Gastrocnemius medialis (tissue), 4 donors: Measurements from ENCODE around the gene RAD21L1. TPM values are rescaled to one million over a fixed set of nuclear protein-coding genes. Genes with fewer than 3 reads are reported as not detected.
A peak's percentile ranks its signal among the peaks of the same experiment; 100 is the strongest.

ENCODE experiments used
- ATAC-seq, 2 donors: fragments of 150-250 bp; one replicate each; pipeline ENCODE4 v1.9.1; 2016
- DNase-seq, 2 donors: peaks; one replicate each; pipeline ENCODE4 v3.0.0-alpha.2; 2019
- H3K27ac ChIP-seq, 4 donors: fragments of 200-600 bp; sonication (generic); 1 replicate in 1 of 4; 2 replicates in 3 of 4; pipeline ENCODE4 v1.5.1; 2016 to 2018; ENCODE audit warnings: mild to moderate bottlenecking in 2 of 4, moderate library complexity in 1 of 4
- H3K27me3 ChIP-seq, 3 donors: fragments of 200-600 bp; sonication (generic) in 2 of 3; 1 replicate in 1 of 3; 2 replicates in 2 of 3; pipeline versions ENCODE4 v1.5.1 to v1.6.0; 2016 to 2019; ENCODE audit warnings: mild to moderate bottlenecking in 1 of 3, moderate library complexity in 1 of 3
- H3K36me3 ChIP-seq, 2 donors: fragments of 200-600 bp; sonication (generic) in 1 of 2; one replicate each; pipeline ENCODE4 v1.5.1; 2017 to 2018
- H3K4me1 ChIP-seq, 2 donors: fragments of 200-600 bp; sonication (generic) in 1 of 2; one replicate each; pipeline ENCODE4 v1.5.1; 2016 to 2017; ENCODE audit warnings: mild to moderate bottlenecking in 2 of 2
- H3K4me3 ChIP-seq, 4 donors: fragments of 200-600 bp; sonication (generic) in 3 of 4; 1 replicate in 1 of 4; 2 replicates in 3 of 4; pipeline ENCODE4 v1.5.1; 2016 to 2019; ENCODE audit warnings: mild to moderate bottlenecking in 2 of 4
- H3K9me3 ChIP-seq, 3 donors: fragments of 200-600 bp; sonication (generic) in 2 of 3; 1 replicate in 1 of 3; 2 replicates in 2 of 3; pipeline ENCODE4 v1.5.1; 2016 to 2019
- CTCF ChIP-seq, 5 experiments: fragments of 450-650 bp in 3 of 5; fragments of 200-600 bp in 2 of 5; sonication (generic) in 2 of 5; IDR thresholded peaks in 4 of 5; conservative IDR thresholded peaks in 1 of 5; 1 replicate in 4 of 5; 2 replicates in 1 of 5; pipeline ENCODE4 v1.5.1; 2016 to 2019; ENCODE audit warnings: antibody characterized with exemption in 5 of 5, mild to moderate bottlenecking in 3 of 5, moderate library complexity in 3 of 5
- POLR2A ChIP-seq, 2 donors: fragments of 450-650 bp; IDR thresholded peaks; one replicate each; pipeline ENCODE4 v1.6.1; 2017; ENCODE audit warnings: antibody characterized with exemption in 2 of 2, mild to moderate bottlenecking in 2 of 2, moderate library complexity in 2 of 2
- in situ Hi-C, 4 donors: fragments of 200-750 bp; cut with MboI; loops; one replicate each; pipeline versions ENCODE4 v1.15.0 to v1.8.0; 2017; ENCODE audit warnings: low sequenced_read_pairs in 4 of 4
- intact Hi-C: fragments of 100-400 bp; cut with DNase I; formaldehyde crosslinking; loops from one replicate; pipeline ENCODE4 v1.15.1; 2023; ENCODE audit warnings: low total_unique reads
- total RNA-seq, 4 donors: library from RNA; depleted of rRNA; stranded (reverse); fragments of >200 nt; gene quantifications; one replicate each; pipeline versions ENCODE4 v1.1.0 to v1.2.3, GENCODE V29; 2016

The RAD21L1 gene
- under 1 TPM in 1 of 4 donors, not detected in 3; 0.18 TPM for total RNA-seq

- TF ChIP-seq CTCF (IDR thresholded peaks at IDR 0.05 in 4 of 5, conservative IDR thresholded peaks at IDR 0.05 in 1 of 5) (no peak), POLR2A (IDR thresholded peaks at IDR 0.05) (peak in 1 of 2 donors; percentile 33)
- in situ Hi-C loops = no loop called here
- ATAC-seq = peak; percentile 83 to 88
- Histone ChIP-seq H3K9me3 (no peaks in the 10 kb centered on the region), H3K27ac (peak within 1 kb of the TSS in 3 of 4 donors; percentile 38 to 58 (median 49)), H3K4me3 (peak within 1 kb of the TSS; percentile 59 to 89 (median 68)), H3K4me1 (peaks cover 0 to 11% of the 10 kb centered on the region in 2 donors), H3K36me3 (no peaks in the 10 kb centered on the region), H3K27me3 (peaks cover 9 to 32% (median 16%) of the 10 kb centered on the region in 3 donors)
- DNase-seq = peak; percentile 58 to 68
- intact Hi-C loops = loop anchor here (5.0 kb wide), 1 partner anchor 104 kb away; no protein-coding TSS in a partner anchor
Observed at GRCh38 chr20:1225783-1226654, at the start of gene RAD21L1. Gene RAD21L1, plus strand, starts transcription at chr20:1226044. Its CDS starts 2,410 bp downstream, at chr20:1228454.

- Histone ChIP-seq H3K9me3 (no peaks in the 10 kb centered on the region), H3K4me1 (no peaks in the 10 kb centered on the region), H3K27me3 (no peaks in the 10 kb centered on the region), H3K4me3 (no peak overlapping the region), H3K27ac (no peak overlapping the region), H3K36me3 (peaks cover 0 to 4% of the 10 kb centered on the region in 2 donors)
- no peak for DNase-seq
- ATAC-seq = no peak
- intact Hi-C loops (no loop called here), in situ Hi-C loops (no loop called here)
- TF ChIP-seq POLR2A (IDR thresholded peaks at IDR 0.05) = no peak
- no peak for TF ChIP-seq CTCF (IDR thresholded peaks at IDR 0.05 in 4 of 5, conservative IDR thresholded peaks at IDR 0.05 in 1 of 5)
Observed at GRCh38 chr20:1177680-1178079, 48.2 kb upstream of the RAD21L1 start.

- intact Hi-C loops (no loop called here), in situ Hi-C loops (no loop called here)
- no peak overlapping the region for H3K4me3 ChIP-seq
- no peak overlapping the region for H3K27ac ChIP-seq
- no peaks in the 10 kb centered on the region for H3K9me3 ChIP-seq
- TF ChIP-seq POLR2A (IDR thresholded peaks at IDR 0.05) (no peak), CTCF (IDR thresholded peaks at IDR 0.05 in 4 of 5, conservative IDR thresholded peaks at IDR 0.05 in 1 of 5) (no peak)
- H3K4me1 ChIP-seq = no peaks in the 10 kb centered on the region
- ATAC-seq (no peak), DNase-seq (no peak)
- H3K27me3 ChIP-seq = no peaks in the 10 kb centered on the region
- peaks cover 0 to under 1% of the 10 kb centered on the region in 2 donors for H3K36me3 ChIP-seq
Observed at GRCh38 chr20:1178103-1178502, 47.7 kb upstream of the RAD21L1 start.

- no peaks in the 10 kb centered on the region for H3K4me1 ChIP-seq
- in situ Hi-C loops (no loop called here), intact Hi-C loops (no loop called here)
- DNase-seq (no peak), ATAC-seq (no peak)
- H3K27me3 ChIP-seq = peaks cover 0 to 2% (median 0%) of the 10 kb centered on the region in 3 donors
- H3K36me3 ChIP-seq = no peaks in the 10 kb centered on the region
- H3K9me3 ChIP-seq = no peaks in the 10 kb centered on the region
- TF ChIP-seq CTCF (IDR thresholded peaks at IDR 0.05 in 4 of 5, conservative IDR thresholded peaks at IDR 0.05 in 1 of 5) (no peak), POLR2A (IDR thresholded peaks at IDR 0.05) (no peak)
- H3K27ac ChIP-seq = no peak overlapping the region
- H3K4me3 ChIP-seq = no peak overlapping the region
Observed at GRCh38 chr20:1178623-1179022, 47.2 kb upstream of the RAD21L1 start.
